OCI-LY1 (cell line): ENCODE measurements around the gene MCAT.
A peak's percentile ranks its signal among the peaks of the same experiment; 100 is the strongest.
"Not testable (repeated sequence)": the region's sequence is repeated elsewhere in the genome, so short reads cannot be mapped to it uniquely, and the experiment has no call there.

ENCODE experiments used
- H2AFZ ChIP-seq: fragments of 200-600 bp; sonication (generic), shearing (Covaris generic); 2 replicates; pipeline ENCODE4 v1.6.0; 2014; ENCODE audit warnings: antibody characterized with exemption, mild to moderate bottlenecking, low read length
- H3F3A ChIP-seq: fragments of 200-600 bp; sonication (generic), shearing (Covaris generic); 2 replicates; pipeline ENCODE4 v1.6.0; 2014; ENCODE audit warnings: mild to moderate bottlenecking, antibody characterized with exemption, low read length, moderate library complexity; ENCODE audit not compliant: insufficient read depth
- H3K27ac ChIP-seq: fragments of 200-600 bp; sonication (generic); 2 replicates; pipeline ENCODE4 v1.5.1; 2014; ENCODE audit warnings: low read length, mixed run types, mild to moderate bottlenecking, low read depth; ENCODE audit not compliant: poor library complexity, severe bottlenecking
- H3K27me3 ChIP-seq: fragments of 200-600 bp; sonication (generic); 2 replicates; pipeline ENCODE4 v1.6.0; 2014; ENCODE audit warnings: antibody characterized with exemption, mild to moderate bottlenecking, low read length, moderate library complexity; ENCODE audit not compliant: insufficient read depth
- H3K36me3 ChIP-seq: fragments of 200-600 bp; sonication (generic); 2 replicates; pipeline ENCODE4 v1.6.1; 2014; ENCODE audit warnings: mild to moderate bottlenecking, antibody characterized with exemption, low read length, moderate library complexity, mixed read lengths; ENCODE audit not compliant: insufficient read depth
- H3K4me1 ChIP-seq: fragments of 200-600 bp; sonication (generic); 2 replicates; pipeline ENCODE4 v1.5.1; 2014; ENCODE audit warnings: mild to moderate bottlenecking, low read length, moderate library complexity; ENCODE audit not compliant: insufficient read depth, severe bottlenecking
- H3K4me2 ChIP-seq: fragments of 200-600 bp; sonication (generic), shearing (Covaris generic); 2 replicates; pipeline ENCODE4 v1.6.1; 2014; ENCODE audit warnings: low read length
- H3K4me3 ChIP-seq: fragments of 200-600 bp; sonication (generic); 2 replicates; pipeline ENCODE4 v1.5.1; 2014; ENCODE audit warnings: low read length, low read depth, mild to moderate bottlenecking, mixed read lengths; ENCODE audit not compliant: poor library complexity, severe bottlenecking
- H3K79me2 ChIP-seq: fragments of 200-600 bp; shearing (Covaris generic); 2 replicates; pipeline ENCODE4 v1.6.1; 2016; ENCODE audit warnings: mixed run types, low read length, mixed read lengths; ENCODE audit not compliant: insufficient read depth
- H3K9ac ChIP-seq: fragments of 200-600 bp; sonication (generic), shearing (Covaris generic); 2 replicates; pipeline ENCODE4 v1.6.1; 2014; ENCODE audit warnings: mild to moderate bottlenecking, low read length, mixed read lengths
- H3K9me2 ChIP-seq: fragments of 200-600 bp; sonication (generic), shearing (Covaris generic); 2 replicates; pipeline ENCODE4 v1.6.1; 2014; ENCODE audit warnings: low read depth, mild to moderate bottlenecking, low read length, mixed read lengths
- H3K9me3 ChIP-seq: fragments of 200-600 bp; shearing (Covaris generic); 2 replicates; pipeline ENCODE4 v1.6.1; 2014; ENCODE audit warnings: low read length, mixed read lengths
- H4K20me1 ChIP-seq: fragments of 200-600 bp; sonication (generic), shearing (Covaris generic); 2 replicates; pipeline ENCODE4 v1.6.0; 2016; ENCODE audit warnings: mild to moderate bottlenecking, low read length; ENCODE audit not compliant: insufficient read depth
- CTCF ChIP-seq: fragments of 200-600 bp; sonication (generic), shearing (Covaris generic); IDR thresholded peaks from 2 replicates; pipeline ENCODE4 v1.5.1; 2017; ENCODE audit warnings: mild to moderate bottlenecking, antibody characterized with exemption, low read length, moderate library complexity, mixed read lengths
- EZH2 ChIP-seq: fragments of 200-600 bp; sonication (generic), shearing (Covaris generic); IDR thresholded peaks from 2 replicates; pipeline ENCODE4 v1.8.0; 2017; ENCODE audit warnings: borderline replicate concordance, mixed run types, mild to moderate bottlenecking, antibody characterized with exemption, low read length, moderate library complexity, mixed read lengths

The MCAT gene

GRCh38 chr22:43147821-43148220, 4.6 kb upstream of the MCAT start:
- peaks cover 12% of the 10 kb centered on the region; the same call in 1 of the 2 replicates for H3K27me3 ChIP-seq
- no peak overlapping the region for H3K9ac ChIP-seq
- H4K20me1 ChIP-seq, result no peaks in the 10 kb centered on the region
- no peaks in the 10 kb centered on the region for H3F3A ChIP-seq
- H3K79me2 ChIP-seq, result no peaks in the 10 kb centered on the region
- H3K4me1 ChIP-seq, result peaks cover 43% of the 10 kb centered on the region
- H3K4me2 ChIP-seq, result peak overlapping the region; percentile 34
- no peak overlapping the region for H3K27ac ChIP-seq
- H2AFZ ChIP-seq, result no peak overlapping the region
- no peak for TF ChIP-seq CTCF
- TF ChIP-seq EZH2, result no peak
- H3K9me3 ChIP-seq, result no peaks in the 10 kb centered on the region
- H3K9me2 ChIP-seq, result no peaks in the 10 kb centered on the region
- no peaks in the 10 kb centered on the region for H3K36me3 ChIP-seq
- no peak overlapping the region for H3K4me3 ChIP-seq

GRCh38 chr22:43146332-43146731, 3.1 kb upstream of the MCAT start:
- not testable (repeated sequence) for H3K36me3 ChIP-seq, H3K9me2 ChIP-seq, H3K27me3 ChIP-seq, H2AFZ ChIP-seq, H3K9ac ChIP-seq, H3K4me3 ChIP-seq, H3K9me3 ChIP-seq, H4K20me1 ChIP-seq, H3K79me2 ChIP-seq, H3K27ac ChIP-seq, H3F3A ChIP-seq, H3K4me2 ChIP-seq
- H3K4me1 ChIP-seq, result peaks cover 38% of the 10 kb centered on the region

- H3K4me1 ChIP-seq, result peaks cover 38% of the 10 kb centered on the region
- H3K36me3 ChIP-seq, result peaks cover 12% of the 10 kb centered on the region
- H3K9me3 ChIP-seq, H3K79me2 ChIP-seq, H3F3A ChIP-seq, H2AFZ ChIP-seq, H3K9ac ChIP-seq, H3K27me3 ChIP-seq, H3K4me3 ChIP-seq, H3K9me2 ChIP-seq, H3K4me2 ChIP-seq, H4K20me1 ChIP-seq, H3K27ac ChIP-seq: not testable (repeated sequence)
These were observed 2.2 kb upstream of the MCAT start for GRCh38 chr22:43145371-43145770.

GRCh38 chr22:43144949-43145348, 1.8 kb upstream of the MCAT start:
- no peaks in the 10 kb centered on the region for H4K20me1 ChIP-seq
- H3K4me3 ChIP-seq, result no peak overlapping the region
- H3K4me2 ChIP-seq, result no peak overlapping the region
- H3K27ac ChIP-seq, result no peak overlapping the region
- H3K4me1 ChIP-seq, result peaks cover 38% of the 10 kb centered on the region
- peaks cover 3% of the 10 kb centered on the region; the same call in 1 of the 2 replicates for H3K79me2 ChIP-seq
- no peaks in the 10 kb centered on the region for H3F3A ChIP-seq
- H3K27me3 ChIP-seq, result no peaks in the 10 kb centered on the region
- H3K9me3 ChIP-seq, result no peaks in the 10 kb centered on the region
- H3K36me3 ChIP-seq, result peaks cover 16% of the 10 kb centered on the region
- no peak overlapping the region for H3K9ac ChIP-seq
- no peak overlapping the region for H2AFZ ChIP-seq
- no peaks in the 10 kb centered on the region for H3K9me2 ChIP-seq
- TF ChIP-seq CTCF (no peak), EZH2 (no peak)
